H1 (cell line): ENCODE data around the gene PIK3R1. TPM values are rescaled to one million over a fixed set of nuclear protein-coding genes. Genes with fewer than 3 reads are reported as not detected.

Source experiments
- CTCF ChIA-PET: fragments of 300-600 bp; sonication (Branson Sonifier 250); formaldehyde crosslinking; loops from one replicate; lab custom pipeline; 2021; ENCODE audit not compliant: partially characterized antibody; lab: Charles Lee
- POLR2A ChIA-PET: fragments of 300-600 bp; sonication (Branson Sonifier 250); formaldehyde crosslinking; loops from one replicate; lab custom pipeline; 2021; ENCODE audit warnings: inconsistent platforms; ENCODE audit not compliant: partially characterized antibody; lab: Charles Lee
- DNase-seq, 2 experiments: peaks; one replicate each; pipeline versions ENCODE4 v3.0.0 to v3.0.0-alpha.2; 2010 to 2022; ENCODE audit warnings: low spot score in 2 of 2, low read depth in 1 of 2, mixed read lengths in 1 of 2
- FAIRE-seq: peaks from 2 replicates; lab custom pipeline; 2011; peaks lifted over from hg19 to GRCh38; lab: Jason Lieb, UNC
- H2AFZ ChIP-seq: 2 replicates; pipeline ENCODE4 v1.8.1; 2012; ENCODE audit warnings: low read length, inconsistent platforms
- H2AK5ac ChIP-seq: 2 replicates; pipeline ENCODE4 v1.6.1; 2013; ENCODE audit warnings: low read depth, low read length
- H2BK120ac ChIP-seq: replicated peaks from 2 replicates; pipeline ENCODE3; 2013; ENCODE audit warnings: low read depth, low read length, inconsistent platforms
- H2BK12ac ChIP-seq: 2 replicates; pipeline ENCODE4 v1.6.1; 2013; ENCODE audit warnings: low read depth, low read length
- H2BK15ac ChIP-seq: 2 replicates; pipeline ENCODE4 v1.6.1; 2013; ENCODE audit warnings: low read length
- H2BK20ac ChIP-seq: 2 replicates; pipeline ENCODE4 v1.6.1; 2013; ENCODE audit warnings: low read length
- H2BK5ac ChIP-seq: 2 replicates; pipeline ENCODE4 v1.6.1; 2013; ENCODE audit warnings: low read depth, low read length
- H3K14ac ChIP-seq: 2 replicates; pipeline ENCODE4 v1.6.1; 2013; ENCODE audit warnings: inconsistent platforms; ENCODE audit not compliant: insufficient read length
- H3K18ac ChIP-seq: 2 replicates; pipeline ENCODE4 v1.6.1; 2013; ENCODE audit warnings: low read length; ENCODE audit errors: extremely low read depth
- H3K23ac ChIP-seq: 2 replicates; pipeline ENCODE4 v1.6.1; 2013; ENCODE audit warnings: inconsistent platforms; ENCODE audit not compliant: insufficient read length
- H3K23me2 ChIP-seq: 2 replicates; pipeline ENCODE4 v1.6.1; 2013; ENCODE audit warnings: low read depth, low read length
- H3K27ac ChIP-seq: 2 replicates; pipeline ENCODE4 v1.6.1; 2011; ENCODE audit warnings: low read depth, low read length, inconsistent platforms
- H3K27me3 ChIP-seq, 4 experiments: replicated peaks in 1 of 4; 1 replicate in 1 of 4; 2 replicates in 3 of 4; pipeline versions ENCODE4 v1.6.1 to v1.8.1; 2011 to 2013; ENCODE audit warnings: low read length in 3 of 4, mild to moderate bottlenecking in 3 of 4, inconsistent platforms in 2 of 4, mixed read lengths in 2 of 4, moderate library complexity in 1 of 4; ENCODE audit not compliant: control insufficient read depth in 3 of 4, insufficient read depth in 3 of 4; ENCODE audit errors: extremely low read depth in 1 of 4
- H3K36me3 ChIP-seq, 4 experiments: 2 replicates each; pipeline versions ENCODE4 v1.6.1 to v1.8.1; 2011 to 2013; ENCODE audit warnings: mild to moderate bottlenecking in 4 of 4, low read length in 3 of 4, moderate library complexity in 2 of 4, control low read depth in 1 of 4, inconsistent platforms in 1 of 4; ENCODE audit not compliant: insufficient read depth in 4 of 4, control insufficient read depth in 2 of 4
- H3K4ac ChIP-seq: replicated peaks from 2 replicates; pipeline ENCODE3; 2013; ENCODE audit warnings: low read length, low read depth, mixed read lengths, inconsistent platforms; ENCODE audit not compliant: insufficient read length
- H3K4me1 ChIP-seq, 4 experiments: replicated peaks in 1 of 4; 1 replicate in 1 of 4; 2 replicates in 3 of 4; pipeline versions ENCODE4 v1.6.1 to v1.8.1; 2011 to 2013; ENCODE audit warnings: low read length in 3 of 4, inconsistent platforms in 2 of 4, mixed read lengths in 1 of 4; ENCODE audit not compliant: insufficient read depth in 4 of 4, control insufficient read depth in 3 of 4
- H3K4me2 ChIP-seq, 2 experiments: 2 replicates each; pipeline versions ENCODE4 v1.6.1 to v1.8.1; 2011 to 2013; ENCODE audit warnings: low read depth in 2 of 2, low read length in 2 of 2, control low read depth in 1 of 2, inconsistent platforms in 1 of 2, mild to moderate bottlenecking in 1 of 2; ENCODE audit not compliant: insufficient read depth in 1 of 2
- H3K4me3 ChIP-seq, 4 experiments: fragments of 200-600, 300-600 bp in 1 of 4; sonication (generic), shearing (Covaris generic), sonication (Bioruptor Twin) in 1 of 4; 2 replicates each; pipeline versions ENCODE4 v1.5.1 to v1.8.1; 2011 to 2016; ENCODE audit warnings: low read length in 4 of 4, low read depth in 3 of 4, control low read depth in 2 of 4, inconsistent platforms in 2 of 4, mild to moderate bottlenecking in 2 of 4, mixed read lengths in 1 of 4, moderate library complexity in 1 of 4; ENCODE audit not compliant: insufficient read depth in 2 of 4; ENCODE audit errors: extremely low read depth in 1 of 4
- H3K56ac ChIP-seq: replicated peaks from 2 replicates; pipeline ENCODE3; 2013; ENCODE audit warnings: low read depth, mild to moderate bottlenecking, mixed read lengths, low read length, inconsistent platforms; ENCODE audit not compliant: insufficient read length
- H3K79me1 ChIP-seq: 2 replicates; pipeline ENCODE4 v1.6.1; 2013; ENCODE audit warnings: low read depth, low read length, control low read depth
- H3K79me2 ChIP-seq, 2 experiments: 2 replicates each; pipeline versions ENCODE4 v1.6.1 to v1.8.1; 2012 to 2013; ENCODE audit warnings: low read length in 2 of 2, mild to moderate bottlenecking in 2 of 2, inconsistent platforms in 1 of 2; ENCODE audit not compliant: insufficient read depth in 2 of 2, control insufficient read depth in 1 of 2
- H3K9ac ChIP-seq, 4 experiments: replicated peaks in 1 of 4; 1 replicate in 1 of 4; 2 replicates in 3 of 4; pipeline versions ENCODE4 v1.6.1 to v1.8.1; 2011 to 2013; ENCODE audit warnings: low read depth in 3 of 4, low read length in 3 of 4, control low read depth in 2 of 4, mild to moderate bottlenecking in 2 of 4, moderate library complexity in 2 of 4, inconsistent platforms in 1 of 4; ENCODE audit errors: extremely low read depth in 1 of 4
- H3K9me3 ChIP-seq, 2 experiments: 2 replicates each; pipeline versions ENCODE4 v1.6.1 to v1.8.1; 2012 to 2013; ENCODE audit warnings: mild to moderate bottlenecking in 2 of 2, moderate library complexity in 2 of 2, control low read depth in 1 of 2, inconsistent platforms in 1 of 2, low read depth in 1 of 2, low read length in 1 of 2, mixed read lengths in 1 of 2; ENCODE audit not compliant: insufficient read depth in 2 of 2
- H4K20me1 ChIP-seq, 2 experiments: replicated peaks in 1 of 2; 2 replicates each; pipeline versions ENCODE3 to v1.8.1; 2011 to 2013; ENCODE audit warnings: inconsistent platforms in 2 of 2, low read length in 2 of 2, mild to moderate bottlenecking in 1 of 2; ENCODE audit not compliant: insufficient read depth in 2 of 2, control insufficient read depth in 1 of 2
- H4K5ac ChIP-seq: 2 replicates; pipeline ENCODE4 v1.6.1; 2013; ENCODE audit warnings: low read length, low read depth, mixed read lengths, inconsistent platforms; ENCODE audit not compliant: insufficient read length
- H4K8ac ChIP-seq: 2 replicates; pipeline ENCODE4 v1.8.0; 2013; ENCODE audit warnings: mild to moderate bottlenecking, moderate library complexity, low read length, inconsistent platforms; ENCODE audit not compliant: insufficient read depth; ENCODE audit errors: extremely low read depth
- H4K91ac ChIP-seq: replicated peaks from 2 replicates; pipeline ENCODE3; 2013; ENCODE audit warnings: low read length, mixed read lengths, inconsistent platforms; ENCODE audit not compliant: insufficient read length
- BACH1 ChIP-seq: IDR thresholded peaks from 2 replicates; pipeline ENCODE4 v1.6.1; 2012; ENCODE audit warnings: low read length, improper control_type of control experiment
- CHD2 ChIP-seq: IDR thresholded peaks from 2 replicates; pipeline ENCODE4 v1.6.1; 2012; ENCODE audit warnings: low read length, improper control_type of control experiment
- CTCF ChIP-seq, 3 experiments: IDR thresholded peaks; 1 replicate in 2 of 3; 2 replicates in 1 of 3; pipeline versions ENCODE4 v1.5.1 to v1.6.1; 2011; ENCODE audit warnings: low read length in 3 of 3, mild to moderate bottlenecking in 3 of 3, inconsistent platforms in 2 of 3, low read depth in 1 of 3, moderate library complexity in 1 of 3; ENCODE audit not compliant: insufficient read depth in 1 of 3; ENCODE audit errors: control extremely low read depth in 1 of 3
- HDAC2 ChIP-seq, 2 experiments: fragments of 300-600 bp in 1 of 2; sonication (generic) in 1 of 2; IDR thresholded peaks; 2 replicates each; pipeline ENCODE4 v1.6.1; 2011 to 2012; ENCODE audit warnings: low read depth in 2 of 2, low read length in 2 of 2, mild to moderate bottlenecking in 2 of 2, moderate library complexity in 2 of 2, borderline replicate concordance in 1 of 2, inconsistent platforms in 1 of 2
- KDM5A ChIP-seq: fragments of 200-600 bp; IDR thresholded peaks from 2 replicates; pipeline ENCODE4 v1.7.1; 2012; ENCODE audit warnings: mild to moderate bottlenecking, low read length, inconsistent platforms, mixed read lengths
- POLR2A ChIP-seq, 2 experiments: IDR thresholded peaks; 1 replicate in 1 of 2; 2 replicates in 1 of 2; pipeline ENCODE4 v1.6.1; 2011; ENCODE audit warnings: low read depth in 2 of 2, low read length in 2 of 2, mild to moderate bottlenecking in 2 of 2; ENCODE audit errors: control extremely low read depth in 1 of 2
- SRF ChIP-seq: IDR thresholded peaks from 2 replicates; pipeline ENCODE4 v1.6.1; 2011; ENCODE audit warnings: mild to moderate bottlenecking, low read depth, low read length, moderate library complexity
- TAF1 ChIP-seq: IDR thresholded peaks from 2 replicates; pipeline ENCODE4 v1.6.1; 2011; ENCODE audit warnings: mild to moderate bottlenecking, low read depth, low read length
- whole genome bisulfite sequencing, 2 experiments: shearing (Covaris generic) in 1 of 2; methylation state at CpG; one replicate each; pipeline versions ENCODE4 v1.1.6 to v1.1.7; 2013 to 2015; ENCODE audit warnings: low lambda C conversion rate in 2 of 2, mixed read lengths in 2 of 2, inconsistent platforms in 1 of 2, low coverage in 1 of 2, missing lambda C conversion rate in 1 of 2; ENCODE audit not compliant: insufficient replicate concordance in 2 of 2, insufficient coverage in 1 of 2, insufficient read length in 1 of 2; ENCODE audit errors: extremely low coverage in 1 of 2, missing lambda C conversion rate in 1 of 2; 5-methylcytosine and 5-hydroxymethylcytosine counted together
- polyA plus RNA-seq, 7 experiments: library from polyadenylated mRNA; depleted of rRNA in 3 of 7; stranded (reverse) in 5 of 7; unstranded in 2 of 7; fragments of >200 nt in 5 of 7; fragments of 200-250 nt in 2 of 7; gene quantifications; 1 replicate in 5 of 7; 2 replicates in 1 of 7; 4 replicates in 1 of 7; pipeline versions ENCODE4 v1.2.1 to v1.2.3, GENCODE V29; 2011 to 2013; ENCODE audit warnings: missing spikeins in 2 of 7, mixed read lengths in 2 of 7
- total RNA-seq: library from RNA; stranded (reverse); fragmentation: NEBNext Ultra II Directional; extraction: Animal tissue kit (Norgen Biotek cat#: 25700); gene quantifications from 2 replicates; pipeline ENCODE4 v1.2.1, GENCODE V29; 2021

PIK3R1 gene
- total and polyA plus RNA-seq, 2 of the 8 experiments (the other 6 are each of a cell fraction or from before 2014, with no cell fraction given) = 2.3 to 13.7 TPM

GRCh38 chr5:68178579-68178978, 37.0 kb upstream of the PIK3R1 start:
- H2BK120ac ChIP-seq = no peak overlapping the region
- POLR2A ChIA-PET = no interaction called here
- no peak overlapping the region for H3K9ac ChIP-seq
- H3K4ac ChIP-seq = no peak overlapping the region
- no peak overlapping the region for H3K18ac ChIP-seq
- no peak overlapping the region for H2BK5ac ChIP-seq
- no peaks in the 10 kb centered on the region for H3K27me3 ChIP-seq
- H2BK20ac ChIP-seq = no peak overlapping the region
- no peaks in the 10 kb centered on the region for H3K4me1 ChIP-seq
- no peak overlapping the region for H2AFZ ChIP-seq
- no peak overlapping the region for H3K4me3 ChIP-seq
- H3K9me3 ChIP-seq = no peaks in the 10 kb centered on the region
- no peak overlapping the region for H3K56ac ChIP-seq
- DNase-seq (no peak), FAIRE-seq (no peak)
- TF ChIP-seq KDM5A (no peak), CTCF (IDR thresholded peaks at IDR 0.05; ENCODE audit: control extremely low read depth in 1 of 3, insufficient read depth in 1 of 3, low read depth in 1 of 3, low read length in 3 of 3) (no peak), HDAC2 (IDR thresholded peaks at IDR 0.05; ENCODE audit: borderline replicate concordance in 1 of 2, low read depth in 2 of 2, low read length in 2 of 2) (no peak), CHD2 (no peak), TAF1 (no peak), POLR2A (IDR thresholded peaks at IDR 0.05; ENCODE audit: control extremely low read depth in 1 of 2, low read depth in 2 of 2, low read length in 2 of 2) (no peak), BACH1 (no peak), SRF (no peak)
- no peak overlapping the region for H4K91ac ChIP-seq
- no peak overlapping the region for H4K5ac ChIP-seq
- H3K79me2 ChIP-seq = no peaks in the 10 kb centered on the region
- H4K20me1 ChIP-seq = no peaks in the 10 kb centered on the region
- H3K14ac ChIP-seq = no peak overlapping the region
- no peaks in the 10 kb centered on the region for H3K23me2 ChIP-seq
- H3K23ac ChIP-seq = no peak overlapping the region
- no peak overlapping the region for H2AK5ac ChIP-seq
- WGBS, 2 experiments = 93% methylated on average over 2 of the region's 2 CpGs; no CpG with 5 or more reads in 1 of the 2 experiments
- no peak overlapping the region for H4K8ac ChIP-seq
- no peak overlapping the region for H2BK15ac ChIP-seq
- no peaks in the 10 kb centered on the region for H3K36me3 ChIP-seq
- no peaks in the 10 kb centered on the region for H3K79me1 ChIP-seq
- CTCF ChIA-PET = no interaction called here
- no peak overlapping the region for H3K27ac ChIP-seq
- H3K4me2 ChIP-seq = no peak overlapping the region
- no peak overlapping the region for H2BK12ac ChIP-seq
